Natural killer cell (primary cell): Measurements from ENCODE around the gene PRTN3. TPM values are rescaled to one million over a fixed set of nuclear protein-coding genes. Genes with fewer than 3 reads are reported as not detected.

Source experiments
- ATAC-seq, 3 donors: fragments of 150-1000 bp in 2 of 3; fragments of 200-7000 bp in 1 of 3; cut with Tn5 transposase; 1 replicate in 1 of 3; 2 replicates in 2 of 3; pipeline ENCODE4 v1.10.0; 2021; ENCODE audit warnings: mild to moderate bottlenecking in 2 of 3, moderate library complexity in 2 of 3
- DNase-seq, 2 donors: peaks; one replicate each; pipeline versions ENCODE4 v3.0.0 to v3.0.0-alpha.2; 2013 to 2021; ENCODE audit warnings: mixed read lengths in 1 of 2
- H3K27ac ChIP-seq: one replicate; pipeline ENCODE4 v1.5.1; 2013; ENCODE audit warnings: mild to moderate bottlenecking, low read length
- H3K27me3 ChIP-seq: one replicate; pipeline ENCODE4 v1.6.1; 2013; ENCODE audit warnings: low read length; ENCODE audit not compliant: control insufficient read depth, insufficient read depth
- H3K36me3 ChIP-seq: one replicate; pipeline ENCODE4 v1.6.1; 2013; ENCODE audit warnings: low read length; ENCODE audit not compliant: control insufficient read depth, insufficient read depth
- H3K4me1 ChIP-seq: one replicate; pipeline ENCODE4 v1.6.1; 2013; ENCODE audit warnings: low read length; ENCODE audit not compliant: control insufficient read depth, insufficient read depth
- H3K4me3 ChIP-seq: one replicate; pipeline ENCODE4 v1.5.1; 2013; ENCODE audit warnings: low read length
- H3K9me3 ChIP-seq: one replicate; pipeline ENCODE4 v1.6.1; 2013; ENCODE audit warnings: low read length; ENCODE audit not compliant: control insufficient read depth, insufficient read depth
- H3K27ac Mint-ChIP-seq, 2 donors: one replicate each; pipeline ENCODE4 v1.8.0; 2022; ENCODE audit warnings: mild to moderate bottlenecking in 2 of 2, mixed read lengths in 2 of 2, moderate library complexity in 1 of 2
- H3K27me3 Mint-ChIP-seq, 2 donors: one replicate each; pipeline ENCODE4 v1.8.0; 2022; ENCODE audit warnings: low read depth in 2 of 2, mixed read lengths in 2 of 2
- H3K36me3 Mint-ChIP-seq: one replicate; pipeline ENCODE4 v1.8.0; 2022; ENCODE audit warnings: mixed read lengths
- H3K4me1 Mint-ChIP-seq, 2 donors: one replicate each; pipeline ENCODE4 v1.8.0; 2022; ENCODE audit warnings: mixed read lengths in 2 of 2
- H3K4me3 Mint-ChIP-seq: one replicate; pipeline ENCODE4 v1.8.0; 2022; ENCODE audit warnings: mild to moderate bottlenecking, moderate library complexity, mixed read lengths
- H3K9me3 Mint-ChIP-seq, 2 donors: one replicate each; pipeline ENCODE4 v1.8.0; 2022; ENCODE audit warnings: mixed read lengths in 2 of 2
- WGBS: methylation state at CpG from one replicate; pipeline ENCODE4 v1.1.7; 2013; ENCODE audit warnings: missing lambda C conversion rate; ENCODE audit not compliant: insufficient coverage; 5-methylcytosine and 5-hydroxymethylcytosine counted together
- intact Hi-C: fragments of 100-400 bp; cut with micrococcal nuclease; formaldehyde crosslinking; loops from one replicate; pipeline ENCODE4 v1.14.2; 2022
- total RNA-seq, 4 donors: library from RNA; stranded (reverse); fragments of 120-200 nt in 1 of 4; gene quantifications; one replicate each; pipeline versions ENCODE4 v1.2.3 to v1.2.4, GENCODE V29; 2013 to 2022
- TF ChIP-seq, protein P1 (sequence below): fragments of 200-600 bp; IDR thresholded peaks from one replicate; pipeline ENCODE4 v1.8.0; 2022; ENCODE audit warnings: antibody characterized with exemption

Gene PRTN3
- total RNA-seq, 3 donors from 2014 or later (not counting 1 experiment from before 2014, with no cell fraction given), result 0.36 to 0.73 TPM; not detected in 1

DNA sequence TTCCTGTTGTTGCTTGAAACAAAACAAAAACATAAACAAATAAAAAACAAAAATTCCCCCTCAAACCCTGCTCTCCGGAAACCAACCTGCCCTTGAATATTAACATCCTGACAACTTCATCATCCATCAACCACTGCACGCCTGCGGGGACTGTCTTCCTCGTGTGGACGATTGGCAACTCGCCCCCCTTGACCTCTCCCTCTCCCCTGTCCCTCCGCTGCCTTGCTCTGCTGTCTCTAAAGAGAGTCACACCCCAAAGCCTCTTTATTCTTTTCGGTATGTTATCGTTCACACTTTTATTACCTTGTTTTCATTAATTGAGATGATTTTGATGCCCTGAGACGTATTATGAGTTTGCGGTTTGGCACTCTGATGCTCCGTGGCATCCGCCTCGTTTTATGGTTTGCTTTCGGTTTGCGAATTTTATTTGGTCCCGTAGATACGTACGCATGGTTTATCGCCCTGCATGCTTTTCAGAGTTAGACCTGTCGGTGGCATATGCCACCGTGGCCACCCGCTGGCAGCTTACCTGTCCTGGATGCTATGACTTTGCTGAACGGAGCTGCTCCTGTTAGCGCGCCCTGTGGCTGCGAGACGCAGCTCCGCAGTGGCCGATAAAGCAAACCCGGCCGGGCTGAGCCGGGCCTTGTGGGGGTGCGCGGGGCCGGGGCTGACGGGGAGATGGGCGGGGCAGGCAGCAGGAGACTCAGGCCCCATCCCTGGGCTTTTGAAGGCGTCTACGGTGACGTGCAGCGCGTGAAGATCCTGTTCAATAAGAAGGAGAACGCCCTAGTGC lies 33.0 kb upstream of the PRTN3 start:
- no peaks in the 10 kb centered on the region for H3K27me3 Mint-ChIP-seq
- H3K27me3 ChIP-seq, result no peaks in the 10 kb centered on the region
- 95% methylated on average over 44 of the region's 44 CpGs for WGBS
- no peaks in the 10 kb centered on the region for H3K9me3 ChIP-seq
- H3K27ac Mint-ChIP-seq, result peak overlapping the region; percentile 34 to 59
- ATAC-seq (no peak), DNase-seq (no peak)
- intact Hi-C loops, result no loop called here
- peaks cover 78% of the 10 kb centered on the region for H3K36me3 ChIP-seq
- H3K27ac ChIP-seq, result no peak overlapping the region
- TF ChIP-seq, protein P1, sequence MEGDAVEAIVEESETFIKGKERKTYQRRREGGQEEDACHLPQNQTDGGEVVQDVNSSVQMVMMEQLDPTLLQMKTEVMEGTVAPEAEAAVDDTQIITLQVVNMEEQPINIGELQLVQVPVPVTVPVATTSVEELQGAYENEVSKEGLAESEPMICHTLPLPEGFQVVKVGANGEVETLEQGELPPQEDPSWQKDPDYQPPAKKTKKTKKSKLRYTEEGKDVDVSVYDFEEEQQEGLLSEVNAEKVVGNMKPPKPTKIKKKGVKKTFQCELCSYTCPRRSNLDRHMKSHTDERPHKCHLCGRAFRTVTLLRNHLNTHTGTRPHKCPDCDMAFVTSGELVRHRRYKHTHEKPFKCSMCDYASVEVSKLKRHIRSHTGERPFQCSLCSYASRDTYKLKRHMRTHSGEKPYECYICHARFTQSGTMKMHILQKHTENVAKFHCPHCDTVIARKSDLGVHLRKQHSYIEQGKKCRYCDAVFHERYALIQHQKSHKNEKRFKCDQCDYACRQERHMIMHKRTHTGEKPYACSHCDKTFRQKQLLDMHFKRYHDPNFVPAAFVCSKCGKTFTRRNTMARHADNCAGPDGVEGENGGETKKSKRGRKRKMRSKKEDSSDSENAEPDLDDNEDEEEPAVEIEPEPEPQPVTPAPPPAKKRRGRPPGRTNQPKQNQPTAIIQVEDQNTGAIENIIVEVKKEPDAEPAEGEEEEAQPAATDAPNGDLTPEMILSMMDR, result no peak
- no peak overlapping the region for H3K4me3 ChIP-seq
- H3K4me1 Mint-ChIP-seq, result peaks cover 12% of the 10 kb centered on the region in 2 donors
- peaks cover 5% of the 10 kb centered on the region for H3K4me1 ChIP-seq
- no peaks in the 10 kb centered on the region for H3K9me3 Mint-ChIP-seq
- H3K36me3 Mint-ChIP-seq, result peaks cover 8% of the 10 kb centered on the region
- H3K4me3 Mint-ChIP-seq, result no peak overlapping the region

- H3K9me3 Mint-ChIP-seq, result no peaks in the 10 kb centered on the region
- peaks cover 8% of the 10 kb centered on the region for H3K36me3 Mint-ChIP-seq
- no peak for DNase-seq
- Histone ChIP-seq H3K27ac (no peak overlapping the region), H3K4me1 (peaks cover 3% of the 10 kb centered on the region), H3K36me3 (peaks cover 74% of the 10 kb centered on the region), H3K4me3 (no peak overlapping the region), H3K27me3 (no peaks in the 10 kb centered on the region), H3K9me3 (no peaks in the 10 kb centered on the region)
- ATAC-seq, result no peak
- H3K27me3 Mint-ChIP-seq, result no peaks in the 10 kb centered on the region
- 97% methylated on average over 26 of the region's 26 CpGs for WGBS
- no peak overlapping the region for H3K4me3 Mint-ChIP-seq
- H3K4me1 Mint-ChIP-seq, result peaks cover 6 to 11% of the 10 kb centered on the region in 2 donors
- no peak overlapping the region for H3K27ac Mint-ChIP-seq
- intact Hi-C loops, result no loop called here
- TF ChIP-seq, protein P1, result no peak
These were observed 32.4 kb upstream of the PRTN3 start for GRCh38 chr19:808423-808775.

DNA sequence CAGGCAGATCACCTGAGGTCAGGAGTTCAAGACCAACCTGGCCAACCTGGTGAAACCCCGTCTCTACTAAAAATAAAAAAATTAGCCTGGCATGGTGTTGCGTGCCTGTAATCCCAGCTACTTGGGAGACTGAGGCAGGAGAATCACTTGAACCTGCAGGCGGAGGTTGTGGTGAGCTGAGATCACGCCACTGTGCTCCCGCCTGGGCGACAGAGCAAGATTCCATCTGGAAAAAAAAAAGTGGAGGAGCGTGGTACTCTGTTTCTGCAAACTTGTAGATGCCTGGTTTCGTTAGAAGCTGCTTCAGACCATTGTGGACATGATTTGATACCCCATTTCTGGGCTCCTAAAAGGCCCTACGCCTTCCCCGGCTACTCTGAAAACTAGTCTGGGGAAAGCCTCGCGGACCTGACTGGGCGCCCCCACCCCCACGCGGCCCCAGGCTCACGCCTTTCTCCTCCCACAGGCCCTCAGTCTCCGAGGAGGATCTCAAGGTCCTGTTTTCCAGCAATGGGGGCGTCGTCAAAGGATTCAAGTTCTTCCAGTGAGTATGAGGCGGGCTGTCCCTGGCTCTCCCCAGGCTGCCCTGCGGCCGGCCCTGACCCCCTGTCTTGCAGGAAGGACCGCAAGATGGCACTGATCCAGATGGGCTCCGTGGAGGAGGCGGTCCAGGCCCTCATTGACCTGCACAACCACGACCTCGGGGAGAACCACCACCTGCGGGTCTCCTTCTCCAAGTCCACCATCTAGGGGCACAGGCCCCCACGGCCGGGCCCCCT lies 30.5 kb upstream of the PRTN3 start:
- Histone ChIP-seq H3K36me3 (peaks cover 59% of the 10 kb centered on the region), H3K4me3 (no peak overlapping the region), H3K9me3 (no peaks in the 10 kb centered on the region), H3K27ac (no peak overlapping the region), H3K4me1 (no peaks in the 10 kb centered on the region), H3K27me3 (no peaks in the 10 kb centered on the region)
- no peaks in the 10 kb centered on the region for H3K9me3 Mint-ChIP-seq
- 92% methylated on average over 30 of the region's 30 CpGs for WGBS
- no peak for ATAC-seq
- H3K27ac Mint-ChIP-seq, result no peak overlapping the region
- TF ChIP-seq, protein P1, result no peak
- H3K4me1 Mint-ChIP-seq, result peaks cover 6% of the 10 kb centered on the region in 2 donors
- DNase-seq, result no peak
- intact Hi-C loops, result no loop called here
- no peaks in the 10 kb centered on the region for H3K27me3 Mint-ChIP-seq
- H3K4me3 Mint-ChIP-seq, result no peak overlapping the region
- H3K36me3 Mint-ChIP-seq, result peaks cover 8% of the 10 kb centered on the region
